K562 (cell line): ENCODE results near the gene NMNAT3. TPM values are rescaled to one million over a fixed set of nuclear protein-coding genes. Genes with fewer than 3 reads are reported as not detected.

Experiments used
- ATAC-seq: fragments of 200-7000 bp; cut with Tn5 transposase; 3 replicates; pipeline ENCODE4 v1.9.1; 2020; ENCODE audit warnings: moderate library complexity
- BruUV-seq: library from RNA; stranded (reverse); fragments of 400-500 nt; replicated peaks from 2 replicates; lab custom pipeline; 2021; lab: Mats Ljungman, UMichigan
- CTCF ChIA-PET: fragments of 300-600 bp; formaldehyde crosslinking; extraction: SDS; loops from one replicate; lab custom pipeline; 2021; ENCODE audit warnings: low intra/inter-chr PET ratio; lab: Yijun Ruan, JAX
- POLR2A ChIA-PET: fragments of 300-600, 350-650 bp; sonication (Branson Sonifier 250); formaldehyde crosslinking; extraction: SDS; loops from one replicate; lab custom pipeline; 2021; ENCODE audit warnings: antibody characterized with exemption, inconsistent platforms; lab: Yijun Ruan, JAX
- DNase-seq, 4 experiments: peaks; one replicate each; pipeline versions ENCODE4 v3.0.0 to v3.0.0-alpha.2; 2011 to 2018; ENCODE audit warnings: low spot score in 3 of 4, mixed read lengths in 3 of 4; ENCODE audit errors: extremely low read depth in 1 of 4
- FAIRE-seq: peaks from 2 replicates; lab custom pipeline; 2011; peaks lifted over from hg19 to GRCh38; lab: Jason Lieb, UNC
- H2AFZ ChIP-seq: 2 replicates; pipeline ENCODE4 v1.6.0; 2011; ENCODE audit warnings: low read depth, low read length, control low read depth, inconsistent platforms
- H3K27ac ChIP-seq: fragments of 200-600 bp; 3 replicates; pipeline ENCODE4 v1.8.0; 2011; ENCODE audit warnings: low read depth, mild to moderate bottlenecking, control low read depth, inconsistent platforms, low read length, moderate library complexity, mixed read lengths; ENCODE audit errors: extremely low read depth
- H3K27me3 ChIP-seq, 2 experiments: fragments of 300-600 bp in 1 of 2; 2 replicates in 1 of 2; 3 replicates in 1 of 2; pipeline versions ENCODE4 v1.6.0 to v1.8.0; 2011; ENCODE audit warnings: inconsistent platforms in 2 of 2, low read length in 2 of 2, mild to moderate bottlenecking in 1 of 2, mixed read lengths in 1 of 2, moderate library complexity in 1 of 2; ENCODE audit not compliant: control insufficient read depth in 2 of 2, insufficient read depth in 2 of 2
- H3K36me3 ChIP-seq: fragments of 300-600 bp; 3 replicates; pipeline ENCODE4 v1.8.0; 2011; ENCODE audit warnings: mild to moderate bottlenecking, low read length, inconsistent platforms; ENCODE audit not compliant: control insufficient read depth, insufficient read depth
- H3K4me1 ChIP-seq, 2 experiments: fragments of 200-600 bp in 1 of 2; replicated peaks in 1 of 2; 2 replicates in 1 of 2; 3 replicates in 1 of 2; pipeline versions ENCODE4 v1.5.1 to v1.8.0; 2011; ENCODE audit warnings: inconsistent platforms in 2 of 2, low read length in 2 of 2, mild to moderate bottlenecking in 1 of 2, mixed read lengths in 1 of 2, moderate library complexity in 1 of 2; ENCODE audit not compliant: control insufficient read depth in 2 of 2, insufficient read depth in 2 of 2
- H3K4me2 ChIP-seq: 2 replicates; pipeline ENCODE4 v1.6.1; 2011; ENCODE audit warnings: low read length, control low read depth, inconsistent platforms, mixed read lengths; ENCODE audit not compliant: insufficient read depth
- H3K4me3 ChIP-seq: fragments of 200-600 bp; sonication (generic), shearing (Covaris generic); 2 replicates; pipeline ENCODE4 v1.5.1; 2016; ENCODE audit warnings: control low read depth, inconsistent platforms
- H3K79me2 ChIP-seq: fragments of 200-600 bp; 3 replicates; pipeline ENCODE4 v1.8.0; 2011; ENCODE audit warnings: low read length, inconsistent platforms; ENCODE audit not compliant: control insufficient read depth, insufficient read depth
- H3K9ac ChIP-seq, 2 experiments: 2 replicates each; pipeline versions ENCODE4 v1.6.0 to v1.6.1; 2011; ENCODE audit warnings: low read depth in 2 of 2, low read length in 2 of 2, control low read depth in 1 of 2, inconsistent platforms in 1 of 2, mild to moderate bottlenecking in 1 of 2, mixed read lengths in 1 of 2; ENCODE audit not compliant: insufficient read depth in 1 of 2
- H3K9me1 ChIP-seq: one replicate; pipeline ENCODE4 v1.6.0; 2011; ENCODE audit warnings: inconsistent platforms, mild to moderate bottlenecking, low read length, moderate library complexity; ENCODE audit not compliant: control insufficient read depth, insufficient read depth
- H3K9me3 ChIP-seq: replicated peaks from 2 replicates; pipeline ENCODE4 v1.5.1; 2011; ENCODE audit warnings: low read depth, low read length, inconsistent platforms; ENCODE audit not compliant: control insufficient read depth, insufficient read depth
- H4K20me1 ChIP-seq: replicated peaks from 2 replicates; pipeline ENCODE4 v1.6.1; 2011; ENCODE audit warnings: low read length, inconsistent platforms, mixed read lengths; ENCODE audit not compliant: control insufficient read depth, insufficient read depth
- ATF7 ChIP-seq: fragments of 450-650 bp; IDR thresholded peaks from 2 replicates; pipeline ENCODE4 v1.7.1; 2014; ENCODE audit warnings: mild to moderate bottlenecking, moderate library complexity
- CBFA2T2 ChIP-seq: fragments of 450-650 bp; conservative IDR thresholded peaks from 2 replicates; pipeline ENCODE4 v1.6.1; 2017; ENCODE audit warnings: mild to moderate bottlenecking
- CBX5 ChIP-seq: IDR thresholded peaks from 2 replicates; pipeline ENCODE4 v1.6.1; 2014; ENCODE audit warnings: low read depth, borderline replicate concordance
- CHCHD3 ChIP-seq: fragments of 250-450 bp; sonication (Bioruptor Pico); IDR thresholded peaks from 2 replicates; pipeline ENCODE4 v2.1.2; 2022; ENCODE audit warnings: mild to moderate bottlenecking
- FOXK1 ChIP-seq: sonication (generic); formaldehyde crosslinking; IDR thresholded peaks from 2 replicates; pipeline ENCODE4 v1.8.0; 2022; ENCODE audit warnings: missing genetic modification reagents, mild to moderate bottlenecking, borderline replicate concordance
- HLTF ChIP-seq: fragments of 450-650 bp; IDR thresholded peaks from 2 replicates; pipeline ENCODE4 v1.6.1; 2016
- ID3 ChIP-seq, 2 experiments: fragments of 250-450 bp in 1 of 2; fragments of 450-650 bp in 1 of 2; sonication (Bioruptor Pico) in 1 of 2; IDR thresholded peaks; 2 replicates each; pipeline versions ENCODE4 v1.6.1 to v1.8.0; 2016 to 2021; ENCODE audit warnings: mild to moderate bottlenecking in 2 of 2, moderate library complexity in 2 of 2, missing compliant biosample characterization in 1 of 2, missing genetic modification characterization in 1 of 2
- MEIS2 ChIP-seq: fragments of 450-650 bp; IDR thresholded peaks from 2 replicates; pipeline ENCODE4 v1.6.1; 2014; ENCODE audit warnings: mild to moderate bottlenecking; ENCODE audit not compliant: partially characterized antibody
- MNT ChIP-seq, 2 experiments: fragments of 450-650 bp; conservative IDR thresholded peaks; 2 replicates each; pipeline ENCODE4 v1.6.1; 2017; ENCODE audit warnings: mild to moderate bottlenecking in 2 of 2, moderate library complexity in 2 of 2
- NCOA1 ChIP-seq: fragments of 450-650 bp; IDR thresholded peaks from 2 replicates; pipeline ENCODE4 v1.6.1; 2016; ENCODE audit warnings: low read depth
- POU5F1 ChIP-seq: fragments of 150-350 bp; IDR thresholded peaks from 2 replicates; pipeline ENCODE4 v1.6.1; 2014; ENCODE audit warnings: borderline replicate concordance, low read length, low read depth, mild to moderate bottlenecking; ENCODE audit not compliant: partially characterized antibody
- SREBF2 ChIP-seq: sonication (generic); formaldehyde crosslinking; IDR thresholded peaks from 2 replicates; pipeline ENCODE4 v1.4.0; 2020; ENCODE audit warnings: mild to moderate bottlenecking, missing genetic modification reagents
- ZNF121 ChIP-seq: sonication (generic); formaldehyde crosslinking; conservative IDR thresholded peaks from 2 replicates; pipeline ENCODE4 v1.8.0; 2022; ENCODE audit warnings: missing genetic modification reagents
- ZNF140 ChIP-seq: fragments of 250-450 bp; sonication (Bioruptor Pico); IDR thresholded peaks from 2 replicates; pipeline ENCODE4 v1.8.0; 2021; ENCODE audit warnings: moderate library complexity, mild to moderate bottlenecking, inconsistent platforms
- ZNF282 ChIP-seq: sonication (generic); formaldehyde crosslinking; IDR thresholded peaks from 2 replicates; pipeline ENCODE4 v1.8.1; 2023; ENCODE audit warnings: missing genetic modification reagents
- ZNF436 ChIP-seq: fragments of 250-450, 450-650 bp; sonication (Bioruptor Pico); formaldehyde crosslinking; IDR thresholded peaks from 2 replicates; pipeline ENCODE4 v1.7.0; 2020; ENCODE audit warnings: mild to moderate bottlenecking
- ZNF668 ChIP-seq: fragments of 250-450 bp; sonication (Bioruptor Pico); IDR thresholded peaks from 2 replicates; pipeline ENCODE4 v1.8.0; 2022; ENCODE audit warnings: mild to moderate bottlenecking, inconsistent platforms
- WGBS: fragments of 100-300 bp; shearing (Covaris generic); methylation state at CpG from one replicate; pipeline ENCODE4 v1.1.6; 2016; ENCODE audit warnings: low coverage, mixed read lengths; ENCODE audit not compliant: insufficient coverage; ENCODE audit errors: missing lambda C conversion rate; 5-methylcytosine and 5-hydroxymethylcytosine counted together
- in situ Hi-C: fragments of 300-500 bp; cut with MboI; formaldehyde crosslinking; loops from 4 replicates; pipeline ENCODE4 v1.15.0; 2018; ENCODE audit warnings: inconsistent platforms, mixed read lengths
- intact Hi-C: fragments of 100-400 bp; cut with micrococcal nuclease; formaldehyde crosslinking; loops from 2 replicates; pipeline ENCODE4 v1.14.2; 2022
- polyA plus RNA-seq, 8 experiments: library from polyadenylated mRNA; depleted of rRNA in 4 of 8; stranded (reverse) in 5 of 8; unstranded in 3 of 8; fragments of >200 nt; fragmentation: Nextera tagmentation in 2 of 8; fragmentation: Illumina TruSeq in 1 of 8; extraction: Ambion mirVana in 2 of 8; extraction: Trizol in 1 of 8; gene quantifications; 2 replicates each; pipeline versions ENCODE4 v1.2.1 to v1.2.3, GENCODE V29; 2011 to 2014; ENCODE audit warnings: inconsistent platforms in 1 of 8, missing spikeins in 1 of 8
- total RNA-seq, 7 experiments: library from RNA; depleted of rRNA in 6 of 7; stranded (reverse); fragments of >200 nt in 6 of 7; fragmentation: Illumina TruSeq in 2 of 7; extraction: Trizol in 2 of 7; gene quantifications; 2 replicates each; pipeline versions ENCODE4 v1.2.1 to v1.2.3, GENCODE V29; 2011 to 2021; ENCODE audit warnings: low replicate concordance in 1 of 7

The NMNAT3 gene
- total and polyA plus RNA-seq, 9 of the 15 experiments (the other 6 are each of a cell fraction or from before 2014, with no cell fraction given) = 2.3 to 12.5 (median 6.6) TPM

DNA sequence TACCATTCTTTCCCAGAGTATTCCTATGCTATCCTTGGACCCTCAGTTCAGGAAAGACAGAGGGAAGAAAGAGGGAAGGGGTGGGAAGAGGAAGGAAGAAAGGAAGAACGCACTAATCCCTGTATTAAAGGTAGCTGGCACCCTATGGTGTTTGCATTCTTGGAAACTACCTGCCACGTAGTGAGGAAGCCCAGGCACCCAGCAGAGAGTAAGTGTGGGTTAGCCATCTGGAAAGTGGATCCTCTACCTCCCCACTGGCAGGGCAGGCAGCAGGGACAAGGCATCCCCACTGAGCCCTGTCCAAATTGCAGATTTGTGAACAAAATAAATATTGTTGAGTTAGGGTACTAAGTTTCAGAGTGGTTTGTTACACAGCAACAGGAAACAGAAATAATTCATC lies 147.1 kb downstream of the NMNAT3 start:
- Histone ChIP-seq H3K9me1 (no peaks in the 10 kb centered on the region), H3K27me3 (peaks cover 3 to 20% of the 10 kb centered on the region in 2 experiments; a peak in 4 of 5 replicates), H2AFZ (no peak overlapping the region), H3K27ac (no peak overlapping the region), H4K20me1 (peaks cover 6% of the 10 kb centered on the region; the same call in 1 of the 2 replicates), H3K36me3 (no peaks in the 10 kb centered on the region), H3K4me1 (peaks cover 6 to 17% of the 10 kb centered on the region in 2 experiments), H3K79me2 (no peaks in the 10 kb centered on the region), H3K4me3 (no peak overlapping the region), H3K9me3 (no peaks in the 10 kb centered on the region), H3K9ac (no peak overlapping the region), H3K4me2 (no peak overlapping the region)
- 0% methylated on average over 2 of the region's 2 CpGs for WGBS
- ChIA-PET POLR2A (interaction anchor here (1.2 kb wide), 1 partner anchor 9 kb away, joined by 3 read pairs; the partner anchor contains the start of gene RBP1), CTCF (no interaction called here)
- in situ Hi-C loops (no loop called here), intact Hi-C loops (no loop called here)
- DNase-seq = no peak
- no peak for FAIRE-seq
- no peak for TF ChIP-seq ZNF282 (CRISPR knock-in tag)
- no peak for TF ChIP-seq ZNF668 (CRISPR knock-in tag)
- TF ChIP-seq CBFA2T2 = no peak
- no peak for TF ChIP-seq ZNF436
- TF ChIP-seq POU5F1 = no peak
- TF ChIP-seq FOXK1 (CRISPR knock-in tag) = no peak
- no peak for TF ChIP-seq ZNF140 (CRISPR knock-in tag)
- no TSS peak for BruUV-seq
- no peak for ATAC-seq

DNA sequence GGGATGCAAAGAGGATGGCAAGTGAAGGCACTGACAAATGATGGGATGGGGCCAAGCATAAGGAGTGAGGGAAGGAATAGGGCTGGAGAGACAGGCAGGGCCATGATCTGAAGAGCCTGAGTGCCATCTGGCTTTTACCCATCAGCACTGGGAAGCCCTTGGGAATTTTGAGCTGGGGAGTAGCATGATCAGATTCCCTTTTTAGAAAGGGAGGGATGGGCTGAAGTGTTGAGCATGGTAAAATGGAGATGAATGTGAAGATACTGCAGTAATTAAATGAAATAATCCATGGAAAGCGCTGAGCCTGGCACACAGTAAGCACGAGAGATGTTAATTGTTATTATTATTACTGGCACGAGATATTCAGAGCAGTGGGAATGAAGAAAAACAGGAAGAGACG lies 148.1 kb downstream of the NMNAT3 start:
- POLR2A ChIA-PET = no interaction called here
- DNase-seq (no peak), FAIRE-seq (no peak), ATAC-seq (no peak)
- H2AFZ ChIP-seq = no peak overlapping the region
- H4K20me1 ChIP-seq = no peaks in the 10 kb centered on the region
- no peaks in the 10 kb centered on the region for H3K9me3 ChIP-seq
- no peaks in the 10 kb centered on the region for H3K36me3 ChIP-seq
- intact Hi-C loops = no loop called here
- H3K27me3 ChIP-seq = peaks cover 4 to 16% of the 10 kb centered on the region in 2 experiments; a peak in 4 of 5 replicates
- H3K9me1 ChIP-seq = no peaks in the 10 kb centered on the region
- CTCF ChIA-PET = no interaction called here
- H3K9ac ChIP-seq = no peak overlapping the region
- H3K4me3 ChIP-seq = no peak overlapping the region
- no peak overlapping the region for H3K4me2 ChIP-seq
- in situ Hi-C loops = no loop called here
- H3K27ac ChIP-seq = no peak overlapping the region
- BruUV-seq = no TSS peak
- H3K4me1 ChIP-seq = peaks cover 0 to 8% of the 10 kb centered on the region in 2 experiments; a peak in 3 of 5 replicates
- WGBS = 2% methylated on average over 4 of the region's 4 CpGs
- H3K79me2 ChIP-seq = no peaks in the 10 kb centered on the region
- TF ChIP-seq CHCHD3 (CRISPR knock-in tag) (no peak), ID3 (CRISPR knock-in tag; IDR thresholded peaks at IDR 0.05) (no peak), ID3 (tag; IDR thresholded peaks at IDR 0.05) (no peak), NCOA1 (no peak), CBX5 (no peak), ATF7 (no peak), MEIS2 (no peak), SREBF2 (CRISPR knock-in tag) (no peak), ZNF121 (CRISPR knock-in tag) (no peak), HLTF (no peak), MNT (conservative IDR thresholded peaks at IDR 0.05) (no peak)
